IPS-15b (cell line): ENCODE results near the gene CELF2.

Source experiments
- H3K27me3 ChIP-seq: one replicate; pipeline ENCODE4 v1.6.1; 2013; ENCODE audit warnings: low read length; ENCODE audit not compliant: control insufficient read depth, insufficient read depth
- H3K36me3 ChIP-seq: one replicate; pipeline ENCODE4 v1.6.1; 2013; ENCODE audit warnings: low read length; ENCODE audit not compliant: control insufficient read depth, insufficient read depth
- H3K4me1 ChIP-seq: one replicate; pipeline ENCODE4 v1.6.1; 2013; ENCODE audit warnings: mild to moderate bottlenecking, low read length; ENCODE audit not compliant: control insufficient read depth, insufficient read depth
- H3K4me3 ChIP-seq: one replicate; pipeline ENCODE4 v1.5.1; 2013; ENCODE audit warnings: low read depth, low read length
- H3K9ac ChIP-seq: one replicate; pipeline ENCODE4 v1.6.1; 2013; ENCODE audit warnings: low read depth, mild to moderate bottlenecking, low read length
- H3K9me3 ChIP-seq: one replicate; pipeline ENCODE4 v1.6.1; 2013; ENCODE audit warnings: mild to moderate bottlenecking, low read length; ENCODE audit not compliant: control insufficient read depth, insufficient read depth

CELF2 gene

GRCh38 chr10:11218395-11218794, 200.7 kb downstream of the CELF2 start:
- Histone ChIP-seq H3K4me1 (no peaks in the 10 kb centered on the region), H3K9me3 (no peaks in the 10 kb centered on the region), H3K27me3 (no peaks in the 10 kb centered on the region), H3K9ac (no peak overlapping the region), H3K36me3 (no peaks in the 10 kb centered on the region), H3K4me3 (no peak overlapping the region)

GRCh38 chr10:11219431-11219830, 201.8 kb downstream of the CELF2 start:
- Histone ChIP-seq H3K27me3 (no peaks in the 10 kb centered on the region), H3K36me3 (no peaks in the 10 kb centered on the region), H3K9ac (no peak overlapping the region), H3K4me1 (no peaks in the 10 kb centered on the region), H3K4me3 (no peak overlapping the region), H3K9me3 (no peaks in the 10 kb centered on the region)

GRCh38 chr10:11223081-11223480, 205.4 kb downstream of the CELF2 start:
- Histone ChIP-seq H3K36me3 (no peaks in the 10 kb centered on the region), H3K9me3 (no peaks in the 10 kb centered on the region)

GRCh38 chr10:11223507-11224140, 206.0 kb downstream of the CELF2 start:
- Histone ChIP-seq H3K9ac (no peak overlapping the region), H3K36me3 (no peaks in the 10 kb centered on the region), H3K4me1 (no peaks in the 10 kb centered on the region), H3K27me3 (no peaks in the 10 kb centered on the region), H3K9me3 (no peaks in the 10 kb centered on the region), H3K4me3 (no peak overlapping the region)

More at GRCh38 chr10:11223081-11223480, 205.4 kb downstream of the CELF2 start:
- Histone ChIP-seq H3K9ac (no peak overlapping the region), H3K4me3 (no peak overlapping the region), H3K27me3 (no peaks in the 10 kb centered on the region), H3K4me1 (no peaks in the 10 kb centered on the region)

- H3K27me3 ChIP-seq: no peaks in the 10 kb centered on the region
- no peak overlapping the region for H3K4me3 ChIP-seq
- no peaks in the 10 kb centered on the region for H3K36me3 ChIP-seq
- no peaks in the 10 kb centered on the region for H3K9me3 ChIP-seq
- no peak overlapping the region for H3K9ac ChIP-seq
- H3K4me1 ChIP-seq: no peaks in the 10 kb centered on the region
These were observed 206.6 kb downstream of the CELF2 start for GRCh38 chr10:11224321-11224720.

- Histone ChIP-seq H3K27me3 (no peaks in the 10 kb centered on the region), H3K36me3 (no peaks in the 10 kb centered on the region), H3K4me3 (no peak overlapping the region), H3K4me1 (no peaks in the 10 kb centered on the region), H3K9me3 (no peaks in the 10 kb centered on the region), H3K9ac (no peak overlapping the region)
These were observed 207.2 kb downstream of the CELF2 start for GRCh38 chr10:11224792-11225416.

- Histone ChIP-seq H3K36me3 (no peaks in the 10 kb centered on the region), H3K4me3 (no peak overlapping the region), H3K9me3 (no peaks in the 10 kb centered on the region), H3K4me1 (no peaks in the 10 kb centered on the region), H3K9ac (no peak overlapping the region), H3K27me3 (no peaks in the 10 kb centered on the region)
These were observed 208.3 kb downstream of the CELF2 start for GRCh38 chr10:11225935-11226334.

DNA sequence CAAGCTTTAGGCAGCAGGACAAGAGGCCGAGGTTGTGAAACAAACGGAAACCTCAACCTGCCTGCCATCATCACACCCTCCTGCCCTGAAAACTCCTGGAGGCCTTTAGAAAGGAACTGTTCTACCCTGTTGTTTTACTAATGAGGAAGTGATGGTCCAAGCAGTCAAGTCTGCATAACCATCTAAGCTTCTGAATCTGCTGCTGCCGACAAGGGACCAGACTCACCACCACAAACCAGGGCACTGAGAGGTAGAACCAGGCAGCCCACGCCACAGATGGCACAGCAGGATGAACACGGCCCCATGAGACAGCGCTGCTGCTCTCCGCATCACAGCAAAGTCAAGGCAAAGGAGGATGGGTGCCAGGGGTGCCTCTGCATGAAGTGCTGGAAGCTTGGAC, 209.4 kb downstream of the CELF2 start:
- Histone ChIP-seq H3K4me3 (no peak overlapping the region), H3K4me1 (no peaks in the 10 kb centered on the region)

GRCh38 chr10:11229893-11230292, 212.2 kb downstream of the CELF2 start:
- Histone ChIP-seq H3K4me1 (no peaks in the 10 kb centered on the region), H3K36me3 (no peaks in the 10 kb centered on the region), H3K9ac (no peak overlapping the region), H3K9me3 (no peaks in the 10 kb centered on the region), H3K27me3 (no peaks in the 10 kb centered on the region), H3K4me3 (no peak overlapping the region)

More for the DNA sequence above, 209.4 kb downstream of the CELF2 start:
- Histone ChIP-seq H3K9me3 (no peaks in the 10 kb centered on the region), H3K36me3 (no peaks in the 10 kb centered on the region), H3K9ac (no peak overlapping the region), H3K27me3 (no peaks in the 10 kb centered on the region)

DNA sequence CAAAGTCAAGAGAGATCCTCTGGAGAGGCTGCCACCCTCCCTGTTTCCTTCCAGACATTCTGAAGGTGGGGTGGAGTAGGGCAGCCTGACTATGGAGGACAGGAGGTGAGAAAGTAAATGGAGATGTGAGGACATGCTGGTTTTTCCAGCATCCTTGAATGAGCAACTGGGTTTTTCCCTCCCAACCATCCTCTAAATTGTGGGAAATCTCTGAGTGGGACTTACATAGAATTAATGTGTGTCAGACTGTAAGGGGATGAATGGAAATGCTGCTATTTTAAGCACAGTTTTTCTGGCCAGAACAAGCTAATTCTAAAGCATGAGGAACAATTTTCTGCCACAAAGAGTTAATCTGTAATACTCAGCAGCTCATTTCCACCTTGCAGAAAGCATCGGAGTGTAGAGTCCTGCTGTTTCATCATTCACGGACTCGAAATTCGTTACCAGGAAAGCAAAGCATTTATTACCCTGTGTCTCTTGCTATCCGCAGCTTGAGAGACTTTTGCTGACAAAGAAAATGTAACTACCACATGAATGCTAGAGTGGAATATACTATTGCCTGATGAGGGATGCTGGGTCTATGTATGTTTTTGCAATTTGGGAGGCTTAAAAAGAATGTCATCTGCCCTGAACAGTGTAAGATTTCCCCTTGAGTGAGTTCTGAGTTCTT, 213.0 kb downstream of the CELF2 start:
- H3K9me3 ChIP-seq: no peaks in the 10 kb centered on the region

GRCh38 chr10:11231285-11231684, 213.6 kb downstream of the CELF2 start:
- Histone ChIP-seq H3K9ac (no peak overlapping the region), H3K4me3 (no peak overlapping the region), H3K4me1 (no peaks in the 10 kb centered on the region), H3K36me3 (no peaks in the 10 kb centered on the region), H3K9me3 (no peaks in the 10 kb centered on the region), H3K27me3 (no peaks in the 10 kb centered on the region)

More for the DNA sequence above, 213.0 kb downstream of the CELF2 start:
- no peaks in the 10 kb centered on the region for H3K27me3 ChIP-seq
- no peaks in the 10 kb centered on the region for H3K4me1 ChIP-seq
- no peak overlapping the region for H3K4me3 ChIP-seq
- H3K9ac ChIP-seq: no peak overlapping the region
- no peaks in the 10 kb centered on the region for H3K36me3 ChIP-seq
